GM18502 (cell line): Measurements from ENCODE around the gene ARIH2.
A peak's percentile ranks its signal among the peaks of the same experiment; 100 is the strongest.

Experiments used
- ATAC-seq: cut with Tn5 transposase; IDR thresholded peaks from one replicate; pipeline ENCODE4 v1.9.1; 2021; ENCODE audit warnings: mild to moderate bottlenecking; ENCODE audit not compliant: unreplicated experiment, poor library complexity

Gene ARIH2

GRCh38 chr3:49016414-49017228, 98.0 kb downstream of the ARIH2 start:
- no peak for ATAC-seq

GRCh38 chr3:49017229-49017970, 98.8 kb downstream of the ARIH2 start:
- ATAC-seq: no peak

GRCh38 chr3:49017971-49018706, 99.5 kb downstream of the ARIH2 start, which contains the start of gene DALRD3:
Gene DALRD3, minus strand, starts transcription at chr3:49018580. Its CDS starts 16 bp downstream, at chr3:49018564.
- ATAC-seq: no peak

GRCh38 chr3:49018707-49019006, 100.0 kb downstream of the ARIH2 start:
- ATAC-seq: no peak

GRCh38 chr3:49019941-49020329, 101.3 kb downstream of the ARIH2 start:
- ATAC-seq: no peak

GRCh38 chr3:49020330-49021212, 101.9 kb downstream of the ARIH2 start:
- ATAC-seq: peak; percentile 4

GRCh38 chr3:49021213-49021812, 102.7 kb downstream of the ARIH2 start:
- peak; percentile 63 for ATAC-seq

GRCh38 chr3:49021813-49022687, 103.4 kb downstream of the ARIH2 start, which contains the start of gene NDUFAF3:
Gene NDUFAF3, plus strand, starts transcription at chr3:49022121. Its CDS starts 24 bp downstream, at chr3:49022145.
- peak; percentile 59 for ATAC-seq

GRCh38 chr3:49022688-49023171, 104.1 kb downstream of the ARIH2 start:
- ATAC-seq: no peak

GRCh38 chr3:49023775-49024174, 105.1 kb downstream of the ARIH2 start:
- no peak for ATAC-seq

- no peak for ATAC-seq
Measured at GRCh38 chr3:49024449-49024848, 105.8 kb downstream of the ARIH2 start.

- no peak for ATAC-seq
Measured at GRCh38 chr3:49025005-49025792, 106.6 kb downstream of the ARIH2 start.

GRCh38 chr3:49025793-49026520, 107.3 kb downstream of the ARIH2 start:
- ATAC-seq: no peak

GRCh38 chr3:49026536-49026935, 107.9 kb downstream of the ARIH2 start:
- no peak for ATAC-seq

- ATAC-seq: no peak
Measured at GRCh38 chr3:49027634-49028033, 109.0 kb downstream of the ARIH2 start.

GRCh38 chr3:49028298-49028672, 109.6 kb downstream of the ARIH2 start:
- ATAC-seq: no peak
